DOHH2 (cell line): ENCODE data around the gene SARNP.

Experiments used
- H3F3A ChIP-seq: fragments of 200-600 bp; sonication (generic), shearing (Covaris generic); 2 replicates; pipeline ENCODE4 v1.6.0; 2016; ENCODE audit warnings: antibody characterized with exemption, mild to moderate bottlenecking; ENCODE audit not compliant: control insufficient read depth, insufficient read depth
- H3K27ac ChIP-seq: fragments of 200-600 bp; sonication (generic); 2 replicates; pipeline ENCODE4 v1.5.1; 2014; ENCODE audit warnings: low read depth, mild to moderate bottlenecking, low read length, moderate library complexity
- H3K27me3 ChIP-seq: fragments of 200-600 bp; sonication (generic); 2 replicates; pipeline ENCODE4 v1.6.1; 2014; ENCODE audit warnings: mild to moderate bottlenecking, low read length, mixed read lengths; ENCODE audit not compliant: control insufficient read depth
- H3K36me3 ChIP-seq: fragments of 200-600 bp; sonication (generic); 2 replicates; pipeline ENCODE4 v1.6.1; 2014; ENCODE audit warnings: mild to moderate bottlenecking, low read length, moderate library complexity, mixed read lengths; ENCODE audit not compliant: control insufficient read depth
- H3K4me1 ChIP-seq: fragments of 200-600 bp; sonication (generic); 2 replicates; pipeline ENCODE4 v1.6.1; 2014; ENCODE audit warnings: mild to moderate bottlenecking, low read length, mixed read lengths; ENCODE audit not compliant: control insufficient read depth
- H3K4me2 ChIP-seq: fragments of 200-600 bp; sonication (generic); 2 replicates; pipeline ENCODE4 v1.6.0; 2014; ENCODE audit warnings: mild to moderate bottlenecking, low read length, moderate library complexity
- H3K4me3 ChIP-seq: fragments of 200-600 bp; sonication (generic); 2 replicates; pipeline ENCODE4 v1.5.1; 2014; ENCODE audit warnings: mild to moderate bottlenecking, low read length, mixed read lengths
- H3K79me2 ChIP-seq: fragments of 200-600 bp; sonication (generic); 2 replicates; pipeline ENCODE4 v1.6.1; 2014; ENCODE audit warnings: mild to moderate bottlenecking, low read length, mixed read lengths; ENCODE audit not compliant: control insufficient read depth
- H3K9me2 ChIP-seq: fragments of 200-600 bp; sonication (generic); replicated peaks from 2 replicates; pipeline ENCODE4 v1.6.1; 2014; ENCODE audit warnings: mild to moderate bottlenecking, low read length, mixed read lengths; ENCODE audit not compliant: control insufficient read depth
- H3K9me3 ChIP-seq: fragments of 200-600 bp; sonication (generic); 2 replicates; pipeline ENCODE4 v1.6.1; 2014; ENCODE audit warnings: antibody characterized with exemption, low read length, mixed read lengths; ENCODE audit not compliant: control insufficient read depth, insufficient read depth
- H4K20me1 ChIP-seq: fragments of 200-600 bp; sonication (generic); 2 replicates; pipeline ENCODE4 v1.6.0; 2014; ENCODE audit warnings: low read depth, mild to moderate bottlenecking, antibody characterized with exemption, low read length, moderate library complexity; ENCODE audit not compliant: control insufficient read depth, insufficient read depth
- CTCF ChIP-seq: fragments of 200-600 bp; sonication (generic); IDR thresholded peaks from one replicate; pipeline ENCODE4 v1.5.1; 2014; ENCODE audit warnings: antibody characterized with exemption, mild to moderate bottlenecking, low read depth, low read length; ENCODE audit not compliant: poor library complexity, severe bottlenecking
- EZH2phosphoT487 ChIP-seq: fragments of 200-600 bp; sonication (generic); IDR thresholded peaks from 2 replicates; pipeline ENCODE4 v1.6.1; 2017; ENCODE audit warnings: borderline replicate concordance, mild to moderate bottlenecking, antibody characterized with exemption, low read length, moderate library complexity, mixed read lengths

Gene SARNP

GRCh38 chr12:55746174-55746912, 71.2 kb downstream of the SARNP start:
- Histone ChIP-seq H3K9me3 (no peaks in the 10 kb centered on the region), H4K20me1 (0 out of 2 replicates have a peak, but pooled peaks cover 13% of the 10 kb centered on the region), H3K36me3 (peaks cover 25% of the 10 kb centered on the region), H3F3A (peaks cover 9% of the 10 kb centered on the region; the same call in 1 of the 2 replicates), H3K79me2 (peaks cover 19% of the 10 kb centered on the region), H3K27me3 (peaks cover 4% of the 10 kb centered on the region; the same call in 1 of the 2 replicates), H3K4me1 (peaks cover 47% of the 10 kb centered on the region), H3K4me2 (peak overlapping the region; percentile 79), H3K9me2 (no peaks in the 10 kb centered on the region), H3K27ac (0 out of 2 replicates have a peak overlapping the region, but pooled peaks have one; percentile 10), H3K4me3 (peak overlapping the region; percentile 96)
- TF ChIP-seq CTCF (no peak), EZH2phosphoT487 (no peak)

DNA sequence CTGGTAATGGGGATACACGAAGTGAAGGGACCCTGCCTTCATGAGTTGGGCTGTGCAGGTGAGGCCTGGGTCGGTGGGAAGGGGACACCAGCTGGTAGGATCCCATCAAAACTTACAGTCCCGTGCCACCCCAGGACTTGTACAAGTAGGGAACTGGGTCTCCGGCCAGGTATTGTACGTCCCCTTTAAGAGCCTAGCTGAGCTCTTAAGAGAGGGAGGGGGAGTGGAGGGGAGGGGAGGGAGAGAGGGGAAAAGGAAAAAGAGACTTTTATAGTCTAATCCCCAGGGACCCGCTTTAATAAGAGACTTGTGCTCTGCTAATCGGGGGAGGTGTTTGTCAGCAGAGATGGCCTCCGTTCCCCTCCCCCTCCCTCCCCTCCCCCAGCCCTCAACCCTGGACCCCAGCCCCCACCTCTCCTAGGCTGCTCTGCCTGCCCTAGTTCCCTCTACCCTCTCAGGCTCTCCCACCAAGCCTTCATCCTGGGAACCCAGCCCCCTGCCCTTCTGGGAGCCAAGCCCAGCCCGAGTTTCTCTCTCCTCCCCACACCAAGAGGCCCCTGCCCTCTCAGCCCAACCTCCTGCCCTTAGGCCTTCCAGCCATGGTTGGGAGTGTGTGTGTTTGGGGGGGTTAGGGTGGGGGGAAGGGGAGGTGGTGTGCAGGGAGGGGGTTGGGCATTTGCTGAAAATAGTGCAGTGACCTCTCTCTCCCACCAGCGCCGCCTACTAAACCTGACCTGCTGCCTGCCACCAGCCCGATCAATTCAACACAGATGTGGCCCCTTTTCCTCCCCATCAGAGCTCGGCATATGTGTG, 72.0 kb downstream of the SARNP start:
- H3K4me3 ChIP-seq: peak overlapping the region; percentile 96
- peak overlapping the region; percentile 79 for H3K4me2 ChIP-seq

More for the DNA sequence above, 72.0 kb downstream of the SARNP start:
- peaks cover 4% of the 10 kb centered on the region; the same call in 1 of the 2 replicates for H3K27me3 ChIP-seq
- H3K36me3 ChIP-seq: peaks cover 18% of the 10 kb centered on the region
- no peak overlapping the region for H3K27ac ChIP-seq
- H3K4me1 ChIP-seq: peaks cover 47% of the 10 kb centered on the region
- no peak for TF ChIP-seq EZH2phosphoT487
- TF ChIP-seq CTCF: no peak
- peaks cover 9% of the 10 kb centered on the region; the same call in 1 of the 2 replicates for H3F3A ChIP-seq
- H3K79me2 ChIP-seq: peaks cover 19% of the 10 kb centered on the region
- H4K20me1 ChIP-seq: 0 out of 2 replicates have a peak, but pooled peaks cover 13% of the 10 kb centered on the region
- H3K9me3 ChIP-seq: no peaks in the 10 kb centered on the region
- no peaks in the 10 kb centered on the region for H3K9me2 ChIP-seq
